ENCODE results near the gene MDP1. TPM values are rescaled to one million over a fixed set of nuclear protein-coding genes. Genes with fewer than 3 reads are reported as not detected.
A peak's percentile ranks its signal among the peaks of the same experiment; 100 is the strongest.

The MDP1 gene
- total RNA-seq, 1 experiment from 2014 or later: 20.2 TPM

- DNase-seq (ENCODE audit: low spot score): no peak
Measured at GRCh38 chr14:24181371-24182077, 34.3 kb downstream of the MDP1 start.

DNA sequence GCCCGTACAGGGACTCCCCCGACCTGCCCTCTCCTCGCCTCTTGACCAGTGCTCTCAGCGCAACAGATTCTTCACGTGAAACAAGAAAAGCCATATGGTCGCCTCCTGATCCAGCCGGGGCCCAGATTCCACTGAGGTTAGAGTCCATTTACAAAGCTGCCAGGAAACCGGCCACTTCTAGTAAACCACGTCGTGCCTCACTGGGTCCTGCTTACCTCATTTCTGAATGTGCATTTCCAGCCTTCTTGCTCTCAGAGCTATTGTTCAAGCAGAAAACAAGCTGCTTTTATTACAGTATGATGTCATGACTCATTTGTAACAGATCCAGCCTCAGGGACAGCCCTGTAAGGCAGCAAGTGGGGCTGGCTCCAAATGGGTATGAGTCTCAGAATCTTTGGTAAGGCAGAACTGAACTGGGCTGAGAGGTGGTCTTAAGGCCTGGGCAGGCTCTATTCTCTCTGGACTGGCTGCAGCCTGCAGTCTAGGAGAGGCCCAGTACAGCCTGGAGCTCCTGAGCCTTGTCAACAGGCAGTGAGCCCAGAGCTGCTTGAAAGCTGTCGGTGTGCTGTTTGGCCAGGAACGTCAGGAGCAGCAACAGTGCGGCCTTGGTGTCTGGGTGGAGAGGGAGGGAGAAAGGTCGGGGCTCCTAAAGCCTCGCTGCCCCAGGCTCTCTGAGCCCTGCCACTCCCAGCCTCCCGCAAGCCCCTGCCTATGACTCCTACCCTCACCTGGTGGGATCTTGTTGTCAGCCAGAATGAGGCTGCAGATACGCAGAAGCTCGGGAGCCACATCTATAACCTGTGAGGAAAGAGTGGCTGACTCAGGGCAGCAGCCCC lies 35.7 kb downstream of the MDP1 start:
- peak; percentile 26 for DNase-seq (ENCODE audit: low spot score)

- DNase-seq (ENCODE audit: low spot score): no peak
Measured at GRCh38 chr14:24179294-24179960, 36.4 kb downstream of the MDP1 start.

GRCh38 chr14:24178399-24179178 lies 37.3 kb downstream of the MDP1 start:
- DNase-seq (ENCODE audit: low spot score): no peak

- no peak for DNase-seq (ENCODE audit: low spot score)
Measured at GRCh38 chr14:24177891-24178290, 38.0 kb downstream of the MDP1 start.

GRCh38 chr14:24177041-24177825 lies 38.6 kb downstream of the MDP1 start:
- DNase-seq (ENCODE audit: low spot score): no peak

DNA sequence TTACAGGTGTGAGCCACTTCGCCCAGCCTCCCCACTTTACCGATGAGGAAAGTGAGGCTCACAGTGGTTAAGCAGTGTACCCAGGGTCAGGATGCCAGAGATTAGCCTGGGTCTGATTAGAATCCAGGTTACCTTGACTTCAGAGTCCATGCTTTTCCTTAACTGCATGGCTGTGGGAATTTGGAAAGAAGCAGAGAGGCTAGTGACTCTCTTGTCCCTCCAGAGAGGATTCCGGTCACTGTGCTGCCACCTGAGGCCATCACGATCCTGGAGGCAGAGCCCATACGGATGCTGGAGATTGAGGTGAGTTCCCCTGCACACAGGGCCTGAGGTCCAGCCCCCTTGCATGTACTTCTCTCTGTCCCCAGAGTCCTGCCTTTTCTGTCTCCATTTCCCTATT lies 39.3 kb downstream of the MDP1 start:
- no peak for DNase-seq (ENCODE audit: low spot score)

DNA sequence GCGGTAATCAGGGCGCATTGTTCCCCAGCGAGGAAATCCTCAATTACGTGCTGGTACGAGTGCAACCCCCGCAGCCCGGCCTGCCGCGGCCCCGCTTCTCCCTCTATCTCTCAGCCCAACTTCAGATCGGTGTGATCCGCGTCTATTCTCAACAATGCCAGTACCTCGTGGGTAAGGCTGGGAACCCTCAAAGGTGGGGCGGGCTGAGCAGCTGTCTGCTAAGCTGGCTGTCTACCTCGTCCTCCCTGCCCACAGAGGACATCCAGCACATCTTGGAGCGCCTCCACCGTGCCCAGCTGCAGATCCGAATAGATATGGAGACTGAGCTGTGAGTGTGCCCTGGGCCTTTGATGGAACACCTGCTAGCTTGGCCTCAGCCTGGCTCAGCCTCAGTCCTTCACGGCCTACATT lies 43.0 kb downstream of the MDP1 start:
- no peak for DNase-seq (ENCODE audit: low spot score)

DNA sequence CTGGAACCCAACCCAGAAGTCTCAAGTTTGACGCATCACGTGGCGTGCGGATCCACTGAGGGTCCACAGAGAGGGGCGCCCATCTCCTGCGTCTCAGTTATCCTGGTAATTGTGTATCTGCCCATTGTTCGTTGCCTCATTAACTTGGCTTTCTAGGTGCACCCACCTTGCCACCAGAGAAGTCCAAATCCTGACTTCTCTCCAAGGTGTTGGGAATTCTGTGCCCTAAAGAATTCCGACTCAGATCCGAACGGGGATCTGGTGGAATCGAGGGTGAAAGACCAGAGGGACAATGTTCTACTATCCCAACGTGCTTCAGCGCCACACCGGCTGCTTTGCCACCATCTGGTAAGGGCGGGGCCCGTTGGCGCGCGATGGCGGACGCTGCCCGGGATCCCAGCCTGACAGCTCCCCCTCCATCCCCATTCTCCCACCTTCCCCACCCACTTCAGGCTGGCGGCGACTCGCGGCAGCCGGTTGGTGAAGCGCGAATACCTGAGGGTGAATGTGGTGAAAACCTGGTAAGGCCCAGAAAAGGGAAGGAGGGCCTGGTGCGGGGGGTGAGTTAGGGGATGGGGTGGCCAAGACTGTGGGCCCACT lies 43.5 kb downstream of the MDP1 start:
- no peak for DNase-seq (ENCODE audit: low spot score)

- DNase-seq (ENCODE audit: low spot score): no peak
Measured at GRCh38 chr14:24171422-24172260, 44.2 kb downstream of the MDP1 start, which contains the start of gene REC8. TSS of gene REC8 (plus strand) at chr14:24172080. CDS start at chr14:24172553, 473 bp downstream.

DNA sequence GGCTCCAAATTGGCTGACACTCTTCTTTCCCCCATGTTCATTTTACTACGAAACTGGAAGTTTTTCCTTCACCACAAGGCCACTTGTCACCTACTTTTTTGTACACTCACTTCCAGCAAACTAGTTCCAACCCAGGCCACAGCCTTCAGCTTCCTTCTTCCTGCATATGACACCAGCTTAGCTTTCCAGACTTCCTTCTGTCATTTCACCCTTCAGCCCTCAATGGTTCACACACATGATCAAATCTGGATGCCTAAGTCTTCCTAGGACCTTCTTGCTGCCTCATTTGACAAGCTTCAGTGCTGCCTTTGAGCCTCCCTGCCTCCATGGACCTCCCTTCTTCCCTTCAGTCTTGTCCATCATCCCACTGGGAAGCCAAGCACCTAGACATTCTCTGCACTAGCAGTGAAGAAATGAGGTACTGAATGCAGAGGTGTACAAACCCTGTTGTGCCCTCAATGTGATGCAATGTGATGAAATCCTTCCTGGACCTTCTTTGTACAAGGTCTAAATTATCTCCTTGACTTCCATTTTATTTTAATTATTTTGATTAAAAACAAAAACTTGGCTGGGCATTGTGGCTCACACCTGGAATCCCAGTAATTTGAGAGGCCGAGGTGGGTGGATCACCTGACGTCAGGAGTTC lies 48.3 kb downstream of the MDP1 start:
- DNase-seq (ENCODE audit: low spot score): no peak

GRCh38 chr14:24165785-24166184 lies 50.1 kb downstream of the MDP1 start:
- DNase-seq (ENCODE audit: low spot score): no peak

DNA sequence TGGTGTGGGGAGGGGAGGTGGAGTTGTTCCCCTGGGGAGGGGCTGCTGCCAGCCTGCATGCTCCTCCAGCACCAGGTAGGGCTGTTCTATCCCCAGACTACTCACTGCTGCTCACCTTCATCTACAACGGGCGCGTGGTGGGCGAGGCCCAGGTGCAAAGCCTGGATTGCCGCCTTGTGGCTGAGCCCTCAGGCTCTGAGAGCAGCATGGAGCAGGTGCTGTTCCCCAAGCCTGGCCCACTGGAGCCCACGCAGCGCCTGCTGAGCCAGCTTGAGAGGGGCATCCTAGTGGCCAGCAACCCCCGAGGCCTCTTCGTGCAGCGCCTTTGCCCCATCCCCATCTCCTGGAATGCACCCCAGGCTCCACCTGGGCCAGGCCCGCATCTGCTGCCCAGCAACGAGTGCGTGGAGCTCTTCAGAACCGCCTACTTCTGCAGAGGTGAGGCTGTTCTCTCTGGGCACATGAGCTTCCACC lies 51.3 kb downstream of the MDP1 start:
- DNase-seq (ENCODE audit: low spot score): no peak

Other genes starting within 250 kb of the MDP1 start
- gene DHRS4L2, start 227.1 kb downstream of the MDP1 start, total RNA-seq (2014; rRNA removed; shearing (Covaris generic)): 6.9 TPM in 2 replicates
- gene CARMIL3, start 164.1 kb downstream of the MDP1 start, total RNA-seq (2014; rRNA removed; shearing (Covaris generic)): 0.02 and 0.05 TPM in 2 replicates
- not detected in 2 replicates for gene CPNE6, start 144.5 kb downstream of the MDP1 start, total RNA-seq (2014; rRNA removed; shearing (Covaris generic))
- 2.0 and 4.4 TPM in 2 replicates for gene PCK2, start 121.8 kb downstream of the MDP1 start, total RNA-seq (2014; rRNA removed; shearing (Covaris generic))
- 32.4 and 63.4 TPM in 2 replicates for gene DCAF11, start 101.3 kb downstream of the MDP1 start, total RNA-seq (2014; rRNA removed; shearing (Covaris generic))
- 0.72 TPM in 1 of 2 replicates, not detected in the other for gene NRL, start 101.1 kb downstream of the MDP1 start, total RNA-seq (2014; rRNA removed; shearing (Covaris generic))
- not detected in 2 replicates for gene FITM1, start 85.4 kb downstream of the MDP1 start, total RNA-seq (2014; rRNA removed; shearing (Covaris generic))
- gene PSME1, start 79.9 kb downstream of the MDP1 start, total RNA-seq (2014; rRNA removed; shearing (Covaris generic)): 163 TPM in 2 replicates
- 11.3 and 15.2 TPM in 2 replicates for gene EMC9, start 74.5 kb downstream of the MDP1 start, total RNA-seq (2014; rRNA removed; shearing (Covaris generic))
- gene PSME2, start 69.5 kb downstream of the MDP1 start, total RNA-seq (2014; rRNA removed; shearing (Covaris generic)): 102 and 126 TPM in 2 replicates
- 30.6 and 32.1 TPM in 2 replicates for gene RNF31, start 68.6 kb downstream of the MDP1 start, total RNA-seq (2014; rRNA removed; shearing (Covaris generic))
- 20.8 and 24.9 TPM in 2 replicates for gene IRF9, start 54.8 kb downstream of the MDP1 start, total RNA-seq (2014; rRNA removed; shearing (Covaris generic))
- gene REC8, start 44.0 kb downstream of the MDP1 start, total RNA-seq (2014; rRNA removed; shearing (Covaris generic)): 0.91 TPM in 1 of 2 replicates, not detected in the other
- gene IPO4, start 27.2 kb downstream of the MDP1 start, total RNA-seq (2014; rRNA removed; shearing (Covaris generic)): 49.5 and 53.2 TPM in 2 replicates
- 45.3 and 50.8 TPM in 2 replicates for gene TM9SF1, start 20.6 kb downstream of the MDP1 start, total RNA-seq (2014; rRNA removed; shearing (Covaris generic))
- gene TSSK4, start 10.4 kb downstream of the MDP1 start, total RNA-seq (2014; rRNA removed; shearing (Covaris generic)): not detected in 2 replicates
- 19.8 and 38.1 TPM in 2 replicates for gene CHMP4A, start 2.6 kb downstream of the MDP1 start, total RNA-seq (2014; rRNA removed; shearing (Covaris generic))
- gene NEDD8, start 16.3 kb upstream of the MDP1 start, total RNA-seq (2014; rRNA removed; shearing (Covaris generic)): 201 and 286 TPM in 2 replicates
- gene GMPR2, start 16.9 kb upstream of the MDP1 start, total RNA-seq (2014; rRNA removed; shearing (Covaris generic)): 49.3 and 52.7 TPM in 2 replicates
- 36.1 and 44.5 TPM in 2 replicates for gene TINF2, start 26.6 kb upstream of the MDP1 start, total RNA-seq (2014; rRNA removed; shearing (Covaris generic))
- gene TGM1, start 47.1 kb upstream of the MDP1 start, total RNA-seq (2014; rRNA removed; shearing (Covaris generic)): 0.64 and 3.3 TPM in 2 replicates
- 14.7 and 15.2 TPM in 2 replicates for gene RABGGTA, start 55.5 kb upstream of the MDP1 start, total RNA-seq (2014; rRNA removed; shearing (Covaris generic))
- gene DHRS1, start 83.7 kb upstream of the MDP1 start, total RNA-seq (2014; rRNA removed; shearing (Covaris generic)): 15.1 and 27.8 TPM in 2 replicates
- 7.8 and 9.6 TPM in 2 replicates for gene NOP9, start 83.8 kb upstream of the MDP1 start, total RNA-seq (2014; rRNA removed; shearing (Covaris generic))
- gene CIDEB, start 91.9 kb upstream of the MDP1 start, total RNA-seq (2014; rRNA removed; shearing (Covaris generic)): not detected in 2 replicates
- 4.7 and 5.9 TPM in 2 replicates for gene LTB4R2, start 94.1 kb upstream of the MDP1 start, total RNA-seq (2014; rRNA removed; shearing (Covaris generic))
- gene LTB4R, start 95.4 kb upstream of the MDP1 start, total RNA-seq (2014; rRNA removed; shearing (Covaris generic)): 2.3 and 2.9 TPM in 2 replicates
- gene ADCY4, start 119.0 kb upstream of the MDP1 start, total RNA-seq (2014; rRNA removed; shearing (Covaris generic)): 0.05 TPM in 1 of 2 replicates, not detected in the other
- gene RIPK3, start 123.9 kb upstream of the MDP1 start, total RNA-seq (2014; rRNA removed; shearing (Covaris generic)): not detected in 2 replicates
- not detected in 2 replicates for gene NFATC4, start 152.1 kb upstream of the MDP1 start, total RNA-seq (2014; rRNA removed; shearing (Covaris generic))
- gene NYNRIN, start 182.9 kb upstream of the MDP1 start, total RNA-seq (2014; rRNA removed; shearing (Covaris generic)): 0.12 and 0.69 TPM in 2 replicates
- gene CBLN3, start 213.6 kb upstream of the MDP1 start, total RNA-seq (2014; rRNA removed; shearing (Covaris generic)): 0.17 TPM in 1 of 2 replicates, not detected in the other
- gene KHNYN, start 213.9 kb upstream of the MDP1 start, total RNA-seq (2014; rRNA removed; shearing (Covaris generic)): 15.4 and 19.5 TPM in 2 replicates
- 3.3 and 4.0 TPM in 2 replicates for gene SDR39U1, start 226.7 kb upstream of the MDP1 start, total RNA-seq (2014; rRNA removed; shearing (Covaris generic))

Data from A172 (cell line).